Breast epithelium (tissue), 3 donors: ENCODE results near the gene STEAP2.

Experiments used
- POLR2A ChIP-seq: fragments of 450-650 bp; IDR thresholded peaks from one replicate; pipeline ENCODE4 v1.6.1; 2016; ENCODE audit warnings: antibody characterized with exemption, mild to moderate bottlenecking, moderate library complexity
- POLR2AphosphoS5 ChIP-seq, 3 donors: sonication (generic); formaldehyde crosslinking; IDR thresholded peaks; one replicate each; pipeline ENCODE4 v1.6.1; 2017; ENCODE audit warnings: antibody characterized with exemption in 3 of 3
- TF ChIP-seq, protein P1 (sequence below), 3 donors: fragments of 450-650 bp; IDR thresholded peaks; one replicate each; pipeline ENCODE4 v1.5.1; 2016 to 2017; ENCODE audit warnings: antibody characterized with exemption in 3 of 3, mild to moderate bottlenecking in 3 of 3, moderate library complexity in 3 of 3

DNA sequence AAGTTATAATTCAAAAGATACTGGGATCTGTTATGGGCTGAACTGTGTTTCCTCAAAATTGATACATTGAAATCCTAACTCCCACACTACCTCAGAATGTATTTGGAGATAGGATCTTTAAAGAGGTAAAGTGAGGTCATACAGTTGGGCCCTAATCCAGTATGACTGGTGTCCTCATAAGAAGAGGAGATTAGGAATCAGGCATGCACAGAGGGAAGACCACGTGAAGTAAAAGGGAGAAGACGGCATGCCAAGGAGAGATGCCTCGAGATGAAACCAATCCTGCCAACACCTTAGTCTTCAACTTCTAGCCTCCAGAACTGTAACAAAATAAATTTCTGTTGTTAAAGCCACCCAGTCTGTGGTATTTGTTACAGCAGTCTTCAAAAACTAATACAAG lies 27.5 kb downstream of the STEAP2 start:
- TF ChIP-seq POLR2A: no peak
- TF ChIP-seq, protein P1, sequence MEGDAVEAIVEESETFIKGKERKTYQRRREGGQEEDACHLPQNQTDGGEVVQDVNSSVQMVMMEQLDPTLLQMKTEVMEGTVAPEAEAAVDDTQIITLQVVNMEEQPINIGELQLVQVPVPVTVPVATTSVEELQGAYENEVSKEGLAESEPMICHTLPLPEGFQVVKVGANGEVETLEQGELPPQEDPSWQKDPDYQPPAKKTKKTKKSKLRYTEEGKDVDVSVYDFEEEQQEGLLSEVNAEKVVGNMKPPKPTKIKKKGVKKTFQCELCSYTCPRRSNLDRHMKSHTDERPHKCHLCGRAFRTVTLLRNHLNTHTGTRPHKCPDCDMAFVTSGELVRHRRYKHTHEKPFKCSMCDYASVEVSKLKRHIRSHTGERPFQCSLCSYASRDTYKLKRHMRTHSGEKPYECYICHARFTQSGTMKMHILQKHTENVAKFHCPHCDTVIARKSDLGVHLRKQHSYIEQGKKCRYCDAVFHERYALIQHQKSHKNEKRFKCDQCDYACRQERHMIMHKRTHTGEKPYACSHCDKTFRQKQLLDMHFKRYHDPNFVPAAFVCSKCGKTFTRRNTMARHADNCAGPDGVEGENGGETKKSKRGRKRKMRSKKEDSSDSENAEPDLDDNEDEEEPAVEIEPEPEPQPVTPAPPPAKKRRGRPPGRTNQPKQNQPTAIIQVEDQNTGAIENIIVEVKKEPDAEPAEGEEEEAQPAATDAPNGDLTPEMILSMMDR (IDR thresholded peaks at IDR 0.05): no peak
- no peak for TF ChIP-seq POLR2AphosphoS5 (IDR thresholded peaks at IDR 0.05)
